Stimulated activated CD8-positive, alpha-beta memory T cell treated with anti-CD3 and anti-CD28 coated beads, Interleukin-4, amount 100 ng/mL, for 48 hours (primary cell): ENCODE results near the gene PIWIL4.
"Not testable (repeated sequence)": the region's sequence is repeated elsewhere in the genome, so short reads cannot be mapped to it uniquely, and the experiment has no call there.

Source experiments
- DNase-seq: peaks from one replicate; pipeline ENCODE4 v3.0.0-alpha.2; 2020

PIWIL4 gene

GRCh38 chr11:94586546-94586945 is 19.4 kb downstream of the PIWIL4 start:
- no peak for DNase-seq

DNA sequence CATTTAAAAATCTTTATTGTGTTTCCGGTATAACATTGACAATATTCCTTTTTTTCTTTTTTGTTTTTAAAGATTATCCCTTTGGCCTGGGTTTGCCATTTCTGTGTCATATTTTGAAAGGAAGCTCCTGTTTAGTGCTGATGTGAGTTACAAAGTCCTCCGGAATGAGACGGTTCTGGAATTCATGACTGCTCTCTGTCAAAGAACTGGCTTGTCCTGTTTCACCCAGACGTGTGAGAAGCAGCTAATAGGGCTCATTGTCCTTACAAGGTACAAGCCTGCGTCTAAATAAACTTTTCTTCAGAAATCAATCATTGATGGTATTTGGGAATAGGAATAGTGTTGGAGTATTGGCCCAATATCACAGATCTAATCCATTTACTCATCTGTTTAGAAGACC is 19.8 kb downstream of the PIWIL4 start:
- no peak for DNase-seq

DNA sequence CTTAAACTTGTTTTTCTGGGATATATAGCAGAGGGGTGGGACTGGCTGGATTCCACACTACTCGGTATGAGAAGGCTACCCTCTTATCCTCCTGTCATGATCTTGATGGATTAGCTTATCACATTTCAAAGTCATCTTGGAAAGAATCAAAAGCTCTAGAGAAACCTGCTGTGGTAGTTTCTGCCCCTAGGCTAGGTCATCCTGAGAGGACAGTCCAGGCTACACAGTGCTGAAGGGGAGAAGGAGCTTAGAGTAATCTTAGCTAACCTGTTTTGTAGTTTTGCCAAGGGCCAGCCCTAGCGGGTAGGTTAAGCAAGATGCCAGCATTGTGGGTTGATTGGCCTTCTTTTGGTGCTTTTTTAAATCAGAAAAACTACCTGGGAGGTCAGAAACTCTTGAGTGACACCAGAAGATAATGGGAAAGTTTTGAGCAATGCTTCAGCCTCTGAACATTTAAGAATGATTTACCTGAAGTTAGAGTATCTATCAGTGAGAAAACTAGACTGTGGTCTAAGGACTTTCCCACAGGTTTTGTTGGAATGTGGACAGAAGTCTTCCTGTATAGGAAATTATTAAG is 21.3 kb downstream of the PIWIL4 start:
- DNase-seq: no peak

DNA sequence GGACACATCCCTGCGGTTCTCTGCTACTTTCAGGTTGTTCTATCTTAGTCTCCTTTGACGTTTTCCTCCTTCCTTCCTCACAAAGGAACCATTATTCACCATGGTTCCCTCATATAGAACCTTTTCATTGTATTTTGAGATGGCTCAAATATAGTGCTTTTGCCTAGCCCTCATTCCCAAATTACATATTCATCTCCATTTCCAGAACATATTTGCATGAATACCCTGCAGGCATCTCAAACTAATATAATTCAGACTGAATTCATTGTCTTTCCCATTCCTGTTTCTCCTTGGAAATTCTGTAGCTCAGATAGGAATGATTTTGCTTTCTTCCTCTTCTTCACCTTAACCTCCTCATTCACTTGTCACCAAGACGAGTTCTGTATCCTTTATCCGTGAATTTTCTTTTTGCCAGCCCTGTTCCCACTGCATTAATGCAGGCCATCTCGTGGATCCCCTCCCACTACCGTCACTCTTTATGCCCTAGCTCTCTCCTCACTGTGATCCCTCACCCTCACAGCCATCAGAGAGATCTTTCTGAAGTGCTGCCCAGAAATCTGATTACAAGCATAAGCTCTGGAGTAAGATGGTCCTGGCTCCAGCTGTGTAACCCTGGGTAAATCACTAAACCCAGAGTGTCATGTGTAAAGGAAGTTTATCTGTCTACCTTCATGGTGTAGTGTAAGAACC is 23.3 kb downstream of the PIWIL4 start:
- no peak for DNase-seq

DNA sequence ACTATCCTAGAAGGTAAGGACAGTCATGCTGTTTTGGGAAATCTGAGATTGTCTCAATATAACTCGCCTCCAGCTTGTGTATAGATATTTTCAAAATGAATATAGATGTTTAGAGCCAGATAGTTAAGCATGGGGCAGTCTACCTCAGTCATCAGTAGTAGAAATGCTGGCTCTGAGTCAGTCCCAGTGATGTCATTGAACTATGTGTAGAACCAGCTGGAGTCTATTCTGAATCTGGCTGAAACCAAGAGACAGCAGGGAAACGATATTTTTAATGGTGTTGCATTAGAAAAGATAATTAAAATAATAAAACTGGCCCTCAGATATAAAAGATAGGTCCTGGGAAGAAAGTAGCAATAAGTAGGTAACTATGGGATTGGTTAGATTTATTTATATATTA is 25.9 kb downstream of the PIWIL4 start:
- DNase-seq: no peak

DNA sequence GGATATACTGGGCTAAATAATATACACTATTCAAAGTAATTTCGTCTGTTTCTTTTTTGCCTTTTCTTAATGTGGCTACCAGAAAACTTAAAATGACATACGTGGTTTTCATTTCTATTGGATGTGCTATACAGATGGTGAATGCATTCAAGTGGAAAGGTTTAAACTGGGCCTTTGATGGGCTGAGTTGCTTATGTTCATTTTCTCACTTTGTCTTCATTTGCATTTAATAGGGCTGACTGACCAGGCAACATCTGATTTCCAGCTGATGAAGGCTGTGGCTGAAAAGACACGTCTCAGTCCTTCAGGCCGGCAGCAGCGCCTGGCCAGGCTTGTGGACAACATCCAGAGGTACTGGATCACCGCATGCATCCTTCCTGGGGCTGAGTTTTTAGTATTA is 27.9 kb downstream of the PIWIL4 start:
- no peak for DNase-seq

- no peak for DNase-seq
These were observed 30.7 kb downstream of the PIWIL4 start for GRCh38 chr11:94597896-94598295.

GRCh38 chr11:94599510-94599909 is 32.3 kb downstream of the PIWIL4 start:
- DNase-seq: no peak

- peak; percentile 31 for DNase-seq
These were observed 35.5 kb downstream of the PIWIL4 start for GRCh38 chr11:94602430-94603372.

GRCh38 chr11:94603587-94603986 is 36.4 kb downstream of the PIWIL4 start:
- DNase-seq: no peak

- no peak for DNase-seq
These were observed 37.3 kb downstream of the PIWIL4 start for GRCh38 chr11:94604482-94604881.

GRCh38 chr11:94613120-94613519 is 46.0 kb downstream of the PIWIL4 start:
- no peak for DNase-seq

GRCh38 chr11:94623120-94623735 is 56.1 kb downstream of the PIWIL4 start:
- DNase-seq: peak; percentile 47

DNA sequence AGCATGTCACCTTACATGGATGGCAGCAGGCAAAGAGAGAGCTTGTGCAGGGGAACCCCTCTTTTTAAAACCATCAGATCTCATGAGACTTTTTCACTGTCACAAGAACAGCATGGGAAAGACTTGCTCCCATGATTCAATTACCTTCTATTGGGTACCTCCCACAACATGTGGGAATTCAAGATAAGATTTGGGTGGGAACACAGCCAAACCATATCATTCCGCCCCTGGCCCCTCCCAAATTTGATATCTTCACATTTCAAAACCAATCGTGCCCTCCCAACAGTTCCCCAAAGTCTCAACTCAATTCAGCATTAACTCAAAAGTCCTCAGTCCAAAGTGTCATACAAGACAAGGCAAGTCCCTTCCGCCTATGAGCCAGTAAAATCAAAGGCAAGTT is 58.3 kb downstream of the PIWIL4 start:
- not testable (repeated sequence) for DNase-seq

DNA sequence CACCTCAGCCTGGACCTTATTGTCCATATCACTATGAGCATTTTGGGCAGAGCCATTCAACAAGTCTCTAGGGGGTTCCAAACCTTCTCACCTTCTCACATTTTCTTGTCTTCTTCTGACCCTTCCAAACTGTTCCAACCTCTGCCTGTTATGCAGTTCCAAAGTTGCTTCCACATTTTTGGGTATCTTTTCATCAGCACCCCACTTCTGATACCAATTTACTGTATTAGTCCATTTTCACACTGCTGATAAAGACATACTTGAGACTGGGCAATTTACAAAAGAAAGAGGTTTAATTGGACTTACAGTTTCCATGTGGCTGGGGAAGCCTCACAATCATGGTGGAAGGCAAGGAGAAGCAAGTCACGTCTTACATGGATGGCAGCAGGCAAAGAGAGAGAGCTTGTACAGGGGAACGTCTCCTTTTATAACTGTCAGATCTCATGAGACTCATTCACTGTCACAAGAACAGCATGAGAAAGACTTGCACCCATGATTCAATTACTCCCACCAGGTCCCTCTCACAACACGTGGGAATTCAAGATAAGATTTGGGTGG is 59.9 kb downstream of the PIWIL4 start:
- not testable (repeated sequence) for DNase-seq

- no peak for DNase-seq
These were observed 62.6 kb downstream of the PIWIL4 start for GRCh38 chr11:94629741-94630140.

GRCh38 chr11:94630221-94630620 is 63.1 kb downstream of the PIWIL4 start:
- DNase-seq: no peak

- no peak for DNase-seq
These were observed 65.2 kb downstream of the PIWIL4 start for GRCh38 chr11:94632356-94632755.

GRCh38 chr11:94635072-94635471 is 67.9 kb downstream of the PIWIL4 start:
- no peak for DNase-seq

- no peak for DNase-seq
These were observed 69.3 kb downstream of the PIWIL4 start for GRCh38 chr11:94636388-94636949.

- DNase-seq: no peak
These were observed 71.2 kb downstream of the PIWIL4 start for GRCh38 chr11:94638301-94638901.

DNA sequence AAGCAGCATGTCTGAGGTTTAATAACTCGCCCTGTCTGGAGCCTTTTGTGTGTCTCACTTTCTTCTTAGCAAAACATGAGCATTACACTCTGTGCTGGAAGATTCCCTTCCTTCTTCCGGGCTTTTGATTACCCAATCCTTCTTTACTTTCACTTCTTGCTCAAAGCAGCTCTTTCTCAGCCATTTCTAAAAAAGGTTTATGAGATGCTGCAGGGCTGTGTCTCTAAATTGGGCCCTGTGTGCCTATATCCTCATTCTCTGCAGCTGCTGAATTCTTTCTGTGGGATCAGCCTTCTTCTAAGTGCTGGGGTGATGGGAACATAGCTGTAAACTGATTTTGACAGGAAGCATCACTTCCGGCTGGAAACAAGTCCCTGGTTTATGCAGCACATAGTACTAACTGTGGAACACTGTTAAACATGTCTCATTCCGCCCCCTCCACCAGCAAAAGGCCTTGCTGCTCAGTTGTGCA is 71.8 kb downstream of the PIWIL4 start:
- no peak for DNase-seq
